Peyer's patch (tissue), 4 donors: Measurements from ENCODE around the gene RERE. TPM values are rescaled to one million over a fixed set of nuclear protein-coding genes. Genes with fewer than 3 reads are reported as not detected.

Source experiments
- DNase-seq, 3 donors: peaks; one replicate each; pipeline ENCODE4 v3.0.0-alpha.2; 2017 to 2019
- H3K27ac ChIP-seq, 4 donors: fragments of 200-600 bp; sonication (generic); one replicate each; pipeline ENCODE4 v1.5.1; 2016 to 2019
- H3K27me3 ChIP-seq, 2 donors: fragments of 200-600 bp; sonication (generic); one replicate each; pipeline ENCODE4 v1.5.1; 2019
- H3K36me3 ChIP-seq, 3 donors: fragments of 200-600 bp; sonication (generic); one replicate each; pipeline ENCODE4 v1.5.1; 2016 to 2019
- H3K4me1 ChIP-seq, 4 donors: fragments of 200-600 bp; sonication (generic); one replicate each; pipeline ENCODE4 v1.5.1; 2016 to 2019
- H3K4me3 ChIP-seq, 4 donors: fragments of 200-600 bp; sonication (generic); 1 replicate in 3 of 4; 2 replicates in 1 of 4; pipeline ENCODE4 v1.5.1; 2016 to 2019; ENCODE audit warnings: mild to moderate bottlenecking in 1 of 4
- H3K9me3 ChIP-seq, 4 donors: fragments of 200-600 bp; sonication (generic); one replicate each; pipeline ENCODE4 v1.5.1; 2016 to 2019; ENCODE audit warnings: mild to moderate bottlenecking in 1 of 4
- POLR2A ChIP-seq, 2 donors: fragments of 450-650 bp; IDR thresholded peaks; one replicate each; pipeline ENCODE4 v1.5.1; 2017; ENCODE audit warnings: antibody characterized with exemption in 2 of 2, mild to moderate bottlenecking in 2 of 2, moderate library complexity in 2 of 2
- total RNA-seq, 4 donors: library from RNA; depleted of rRNA; stranded (reverse); fragments of >200 nt; gene quantifications; one replicate each; pipeline ENCODE4 v1.1.0, GENCODE V29; 2016
- TF ChIP-seq, protein P1 (sequence below), 6 experiments: fragments of 450-650 bp in 4 of 6; fragments of 200-600 bp in 2 of 6; sonication (generic) in 1 of 6; IDR thresholded peaks; one replicate each; pipeline ENCODE4 v1.5.1; 2017 to 2019; ENCODE audit warnings: antibody characterized with exemption in 6 of 6, mild to moderate bottlenecking in 3 of 6, moderate library complexity in 1 of 6

Gene RERE
- total RNA-seq, result 100 to 1,000 TPM in 3 of 4 donors, 10 to 100 TPM in 1; 98.5 to 528 (median 110) TPM

DNA sequence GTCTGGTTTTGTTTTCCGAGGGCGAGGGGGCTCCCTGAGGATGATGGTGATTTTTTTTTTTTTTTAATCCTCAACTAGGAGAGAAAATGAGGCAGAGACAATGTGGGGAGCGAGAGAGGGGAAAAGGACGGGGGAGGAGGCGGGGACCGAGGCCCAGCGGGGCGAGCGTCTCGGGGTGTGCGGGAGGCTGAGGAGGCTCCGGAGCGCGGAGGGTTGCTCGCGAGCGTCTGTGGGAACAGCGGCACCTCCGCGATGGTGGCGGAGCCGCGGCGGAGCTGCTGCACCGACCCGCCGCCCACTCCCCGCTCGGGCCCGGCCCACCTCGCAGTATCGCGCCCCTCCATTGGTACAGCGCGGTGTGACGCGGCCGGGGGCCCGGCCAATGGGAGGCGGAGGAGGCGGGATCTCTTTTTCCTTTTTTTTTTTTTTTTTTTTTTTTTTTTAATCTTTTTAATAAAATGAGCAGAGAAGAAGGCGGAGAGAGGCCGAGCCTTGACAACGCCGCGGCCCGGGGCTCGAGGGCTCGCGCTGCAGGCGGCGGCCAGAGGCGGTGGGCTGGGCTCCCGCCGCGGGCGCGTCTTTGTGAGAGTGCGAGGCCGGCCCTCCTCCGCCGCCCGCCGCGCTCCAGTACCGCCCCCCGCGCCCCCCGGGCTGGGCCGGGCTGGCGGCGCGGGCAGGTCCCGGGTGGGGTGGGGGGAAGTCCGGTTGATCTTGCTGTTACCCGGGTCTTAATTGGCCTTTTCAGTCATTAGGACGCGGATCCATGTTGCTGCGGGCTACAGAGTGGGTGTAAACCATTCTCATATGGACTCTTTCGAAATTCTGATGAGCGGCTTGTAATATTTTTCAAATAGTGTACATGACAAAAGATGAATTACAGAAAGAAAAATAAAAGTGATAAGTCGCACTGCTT, at the start of gene RERE:
Gene RERE, minus strand, starts transcription at position 229 of the 913 bp plus-strand sequence.
- H3K27ac ChIP-seq, result peak within 1 kb of the TSS; percentile 91 to 97 (median 94)
- no peaks in the 10 kb centered on the region for H3K9me3 ChIP-seq
- H3K4me3 ChIP-seq, result peak within 1 kb of the TSS; percentile 74 to 82 (median 80)
- DNase-seq, result peak; percentile 91 to 97 (median 96)
- H3K27me3 ChIP-seq, result no peaks in the 10 kb centered on the region
- TF ChIP-seq, protein P1, sequence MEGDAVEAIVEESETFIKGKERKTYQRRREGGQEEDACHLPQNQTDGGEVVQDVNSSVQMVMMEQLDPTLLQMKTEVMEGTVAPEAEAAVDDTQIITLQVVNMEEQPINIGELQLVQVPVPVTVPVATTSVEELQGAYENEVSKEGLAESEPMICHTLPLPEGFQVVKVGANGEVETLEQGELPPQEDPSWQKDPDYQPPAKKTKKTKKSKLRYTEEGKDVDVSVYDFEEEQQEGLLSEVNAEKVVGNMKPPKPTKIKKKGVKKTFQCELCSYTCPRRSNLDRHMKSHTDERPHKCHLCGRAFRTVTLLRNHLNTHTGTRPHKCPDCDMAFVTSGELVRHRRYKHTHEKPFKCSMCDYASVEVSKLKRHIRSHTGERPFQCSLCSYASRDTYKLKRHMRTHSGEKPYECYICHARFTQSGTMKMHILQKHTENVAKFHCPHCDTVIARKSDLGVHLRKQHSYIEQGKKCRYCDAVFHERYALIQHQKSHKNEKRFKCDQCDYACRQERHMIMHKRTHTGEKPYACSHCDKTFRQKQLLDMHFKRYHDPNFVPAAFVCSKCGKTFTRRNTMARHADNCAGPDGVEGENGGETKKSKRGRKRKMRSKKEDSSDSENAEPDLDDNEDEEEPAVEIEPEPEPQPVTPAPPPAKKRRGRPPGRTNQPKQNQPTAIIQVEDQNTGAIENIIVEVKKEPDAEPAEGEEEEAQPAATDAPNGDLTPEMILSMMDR (IDR thresholded peaks at IDR 0.05), result peak in 3 of 6 experiments; percentile 26 to 29 (median 29)
- TF ChIP-seq POLR2A (IDR thresholded peaks at IDR 0.05), result peak; percentile 91 to 98
- no peaks in the 10 kb centered on the region for H3K36me3 ChIP-seq
- H3K4me1 ChIP-seq, result peaks cover 0 to 28% (median 0%) of the 10 kb centered on the region in 4 donors

- peaks cover 0 to 100% (median 0%) of the 10 kb centered on the region in 3 donors for H3K36me3 ChIP-seq
- peaks cover 0 to 19% (median 0%) of the 10 kb centered on the region in 4 donors for H3K4me1 ChIP-seq
- no peak for DNase-seq
- H3K27ac ChIP-seq, result no peak overlapping the region
- no peaks in the 10 kb centered on the region for H3K27me3 ChIP-seq
- H3K9me3 ChIP-seq, result no peaks in the 10 kb centered on the region
- H3K4me3 ChIP-seq, result no peak overlapping the region
- no peak for TF ChIP-seq POLR2A (IDR thresholded peaks at IDR 0.05)
- TF ChIP-seq, protein P1 (IDR thresholded peaks at IDR 0.05), result no peak
Measured at GRCh38 chr1:8866792-8867415, 49.5 kb upstream of the RERE start.

- Histone ChIP-seq H3K4me3 (no peak overlapping the region), H3K27ac (no peak overlapping the region), H3K9me3 (no peaks in the 10 kb centered on the region), H3K4me1 (peaks cover 0 to 13% (median 0%) of the 10 kb centered on the region in 4 donors), H3K27me3 (no peaks in the 10 kb centered on the region), H3K36me3 (peaks cover 0 to 100% (median 0%) of the 10 kb centered on the region in 3 donors)
- no peak for TF ChIP-seq POLR2A (IDR thresholded peaks at IDR 0.05)
- TF ChIP-seq, protein P1 (IDR thresholded peaks at IDR 0.05), result no peak
- DNase-seq, result no peak
Measured at GRCh38 chr1:8866173-8866791, 48.8 kb upstream of the RERE start.

- no peak for DNase-seq
- TF ChIP-seq, protein P1 (IDR thresholded peaks at IDR 0.05), result no peak
- TF ChIP-seq POLR2A (IDR thresholded peaks at IDR 0.05), result no peak
- peaks cover 0 to 100% (median 0%) of the 10 kb centered on the region in 3 donors for H3K36me3 ChIP-seq
- no peak overlapping the region for H3K4me3 ChIP-seq
- H3K27me3 ChIP-seq, result no peaks in the 10 kb centered on the region
- no peaks in the 10 kb centered on the region for H3K9me3 ChIP-seq
- peaks cover 0 to 1% (median 0%) of the 10 kb centered on the region in 4 donors for H3K4me1 ChIP-seq
- H3K27ac ChIP-seq, result no peak overlapping the region
Measured at GRCh38 chr1:8864713-8865344, 47.4 kb upstream of the RERE start.

- peaks cover 0 to 98% (median 0%) of the 10 kb centered on the region in 3 donors for H3K36me3 ChIP-seq
- H3K9me3 ChIP-seq, result no peaks in the 10 kb centered on the region
- TF ChIP-seq, protein P1 (IDR thresholded peaks at IDR 0.05), result no peak
- no peak for TF ChIP-seq POLR2A (IDR thresholded peaks at IDR 0.05)
- H3K27ac ChIP-seq, result no peak overlapping the region
- no peak overlapping the region for H3K4me3 ChIP-seq
- H3K27me3 ChIP-seq, result no peaks in the 10 kb centered on the region
- H3K4me1 ChIP-seq, result peaks cover 0 to 5% (median 2%) of the 10 kb centered on the region in 4 donors
- no peak for DNase-seq
Measured at GRCh38 chr1:8863794-8864233, 46.4 kb upstream of the RERE start.
